PC-3 (cell line): ENCODE results near the gene ANKS6. TPM values are rescaled to one million over a fixed set of nuclear protein-coding genes. Genes with fewer than 3 reads are reported as not detected.

ENCODE experiments used
- ATAC-seq: fragments of 200-7000 bp; cut with Tn5 transposase; 2 replicates; pipeline ENCODE4 v1.9.1; 2020; ENCODE audit warnings: mild to moderate bottlenecking, moderate library complexity
- BruUV-seq: library from RNA; stranded (reverse); fragments of 400-500 nt; replicated peaks from 2 replicates; lab custom pipeline; 2021; lab: Mats Ljungman, UMichigan
- CTCF ChIA-PET: fragments of 300-600 bp; sonication (Branson Sonifier 250); formaldehyde crosslinking; loops from one replicate; lab custom pipeline; 2022; ENCODE audit warnings: antibody characterized with exemption; lab: Charles Lee
- POLR2A ChIA-PET: fragments of 300-600 bp; sonication (Branson Sonifier 250); formaldehyde crosslinking; loops from one replicate; lab custom pipeline; 2022; ENCODE audit warnings: antibody characterized with exemption; ENCODE audit not compliant: unreplicated experiment; lab: Charles Lee
- DNase-seq: peaks from one replicate; pipeline ENCODE4 v3.0.0-alpha.2; 2015
- H2AFZ ChIP-seq: fragments of 300-600 bp; sonication (generic); 2 replicates; pipeline ENCODE4 v1.6.0; 2016; ENCODE audit warnings: antibody characterized with exemption, low read length
- H3F3A ChIP-seq: fragments of 300-600 bp; sonication (generic); one replicate; pipeline ENCODE4 v1.6.0; 2017; ENCODE audit warnings: antibody characterized with exemption, low read length, control low read depth, mild to moderate bottlenecking; ENCODE audit not compliant: unreplicated experiment
- H3K27ac ChIP-seq: fragments of 300-600 bp; sonication (generic); 2 replicates; pipeline ENCODE4 v1.5.1; 2016; ENCODE audit warnings: mild to moderate bottlenecking, low read length
- H3K27me3 ChIP-seq: fragments of 300-600 bp; sonication (generic); 2 replicates; pipeline ENCODE4 v1.6.1; 2016; ENCODE audit warnings: low read length, mixed read lengths
- H3K36me3 ChIP-seq: fragments of 300-600 bp; sonication (generic); 2 replicates; pipeline ENCODE4 v1.6.1; 2016; ENCODE audit warnings: low read depth, mixed run types, low read length, mixed read lengths
- H3K4me1 ChIP-seq: fragments of 300-600 bp; sonication (generic); 2 replicates; pipeline ENCODE4 v1.5.1; 2016; ENCODE audit warnings: low read length; ENCODE audit not compliant: insufficient read depth
- H3K4me2 ChIP-seq: fragments of 300-600 bp; sonication (generic); 2 replicates; pipeline ENCODE4 v1.6.0; 2016; ENCODE audit warnings: low read length
- H3K4me3 ChIP-seq: fragments of 300-600 bp; sonication (generic); 2 replicates; pipeline ENCODE4 v1.5.1; 2016; ENCODE audit warnings: mild to moderate bottlenecking, low read length, mixed read lengths
- H3K79me2 ChIP-seq: fragments of 300-600 bp; sonication (generic); 2 replicates; pipeline ENCODE4 v1.6.1; 2017; ENCODE audit warnings: low read length, mixed read lengths
- H3K9ac ChIP-seq: fragments of 300-600 bp; sonication (generic); 2 replicates; pipeline ENCODE4 v1.6.0; 2016; ENCODE audit warnings: mild to moderate bottlenecking, low read length
- H3K9me2 ChIP-seq: fragments of 300-600 bp; sonication (generic); replicated peaks from 2 replicates; pipeline ENCODE4 v1.6.1; 2016; ENCODE audit warnings: mixed run types, low read length, mixed read lengths
- H3K9me3 ChIP-seq: fragments of 300-600 bp; sonication (generic); 2 replicates; pipeline ENCODE4 v1.6.1; 2016; ENCODE audit warnings: low read length, mixed read lengths
- H4K20me1 ChIP-seq: fragments of 300-600 bp; sonication (generic); 2 replicates; pipeline ENCODE4 v1.6.1; 2016; ENCODE audit warnings: low read length, mixed read lengths
- EZH2 ChIP-seq: fragments of 300-600 bp; sonication (generic); IDR thresholded peaks from one replicate; pipeline ENCODE4 v1.6.1; 2017; ENCODE audit warnings: antibody characterized with exemption, mild to moderate bottlenecking, low read length; ENCODE audit not compliant: unreplicated experiment
- EZH2phosphoT487 ChIP-seq: fragments of 300-600 bp; sonication (generic); IDR thresholded peaks from 2 replicates; pipeline ENCODE4 v1.6.1; 2018; ENCODE audit warnings: mild to moderate bottlenecking, antibody characterized with exemption, low read length, borderline replicate concordance
- intact Hi-C: fragments of 100-400 bp; cut with micrococcal nuclease; formaldehyde crosslinking; loops from 2 replicates; pipeline ENCODE4 v1.9.0; 2023
- total RNA-seq: library from RNA; depleted of rRNA; stranded (reverse); fragments of >200 nt; gene quantifications from 2 replicates; pipeline ENCODE4 v1.2.3, GENCODE V29; 2014
- TF ChIP-seq, protein P1 (sequence below): fragments of 300-600 bp; sonication (generic); conservative IDR thresholded peaks from 2 replicates; pipeline ENCODE4 v1.5.1; 2017; ENCODE audit warnings: antibody characterized with exemption, low read depth, mild to moderate bottlenecking, low read length

Gene ANKS6
- total RNA-seq, 1 experiment from 2014 or later: 39.7 TPM

DNA sequence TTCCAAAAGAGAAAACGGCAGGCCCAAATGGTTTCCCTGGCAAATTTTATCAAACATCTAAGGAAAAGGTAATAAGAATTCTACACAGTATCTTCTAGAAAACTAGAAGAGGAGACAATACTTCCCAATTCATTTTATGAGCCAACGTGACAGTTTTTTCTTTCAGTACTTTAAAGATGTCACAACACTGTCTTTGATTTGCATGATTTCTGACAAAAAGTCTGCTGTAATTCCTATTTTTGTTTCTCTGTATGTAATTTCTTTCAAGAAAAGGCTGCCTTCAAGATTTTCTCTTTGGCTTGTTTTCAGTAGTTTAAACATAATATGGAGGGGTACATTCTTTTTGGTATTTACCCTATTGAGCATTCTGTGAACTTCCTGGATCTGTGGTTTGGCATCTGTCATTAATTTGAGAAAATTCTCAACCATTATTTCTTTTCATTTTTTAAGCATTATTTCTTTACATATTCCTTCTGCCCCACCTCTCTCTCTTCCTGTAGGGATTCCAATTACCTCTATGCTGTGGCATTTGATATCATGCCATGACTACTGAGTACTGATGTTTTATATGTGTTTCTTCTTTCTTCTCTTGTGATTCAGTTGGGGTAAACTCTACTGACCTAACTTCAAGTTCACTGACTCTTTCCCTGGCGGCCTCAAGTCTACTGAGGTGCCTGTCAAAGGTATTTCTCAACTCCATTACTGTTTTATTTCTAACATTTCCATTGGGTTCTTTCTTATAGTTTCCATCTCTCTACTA lies 32.2 kb downstream of the ANKS6 start:
- no TSS peak for BruUV-seq
- DNase-seq (peak; percentile 13), ATAC-seq (peak; percentile 82)
- Histone ChIP-seq H3K79me2 (no peaks in the 10 kb centered on the region), H3K9ac (no peak overlapping the region), H3K4me3 (no peak overlapping the region), H3K9me3 (no peaks in the 10 kb centered on the region), H4K20me1 (no peaks in the 10 kb centered on the region), H3K36me3 (peaks cover 11% of the 10 kb centered on the region), H3K4me2 (no peak overlapping the region), H3F3A (no peaks in the 10 kb centered on the region), H2AFZ (no peak overlapping the region), H3K27me3 (no peaks in the 10 kb centered on the region), H3K9me2 (no peaks in the 10 kb centered on the region), H3K4me1 (no peaks in the 10 kb centered on the region), H3K27ac (no peak overlapping the region)
- TF ChIP-seq, protein P1, sequence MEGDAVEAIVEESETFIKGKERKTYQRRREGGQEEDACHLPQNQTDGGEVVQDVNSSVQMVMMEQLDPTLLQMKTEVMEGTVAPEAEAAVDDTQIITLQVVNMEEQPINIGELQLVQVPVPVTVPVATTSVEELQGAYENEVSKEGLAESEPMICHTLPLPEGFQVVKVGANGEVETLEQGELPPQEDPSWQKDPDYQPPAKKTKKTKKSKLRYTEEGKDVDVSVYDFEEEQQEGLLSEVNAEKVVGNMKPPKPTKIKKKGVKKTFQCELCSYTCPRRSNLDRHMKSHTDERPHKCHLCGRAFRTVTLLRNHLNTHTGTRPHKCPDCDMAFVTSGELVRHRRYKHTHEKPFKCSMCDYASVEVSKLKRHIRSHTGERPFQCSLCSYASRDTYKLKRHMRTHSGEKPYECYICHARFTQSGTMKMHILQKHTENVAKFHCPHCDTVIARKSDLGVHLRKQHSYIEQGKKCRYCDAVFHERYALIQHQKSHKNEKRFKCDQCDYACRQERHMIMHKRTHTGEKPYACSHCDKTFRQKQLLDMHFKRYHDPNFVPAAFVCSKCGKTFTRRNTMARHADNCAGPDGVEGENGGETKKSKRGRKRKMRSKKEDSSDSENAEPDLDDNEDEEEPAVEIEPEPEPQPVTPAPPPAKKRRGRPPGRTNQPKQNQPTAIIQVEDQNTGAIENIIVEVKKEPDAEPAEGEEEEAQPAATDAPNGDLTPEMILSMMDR: no peak
- no peak for TF ChIP-seq EZH2
- no peak for TF ChIP-seq EZH2phosphoT487
- ChIA-PET CTCF (no interaction called here), POLR2A (no interaction called here)
- intact Hi-C loops: no loop called here

DNA sequence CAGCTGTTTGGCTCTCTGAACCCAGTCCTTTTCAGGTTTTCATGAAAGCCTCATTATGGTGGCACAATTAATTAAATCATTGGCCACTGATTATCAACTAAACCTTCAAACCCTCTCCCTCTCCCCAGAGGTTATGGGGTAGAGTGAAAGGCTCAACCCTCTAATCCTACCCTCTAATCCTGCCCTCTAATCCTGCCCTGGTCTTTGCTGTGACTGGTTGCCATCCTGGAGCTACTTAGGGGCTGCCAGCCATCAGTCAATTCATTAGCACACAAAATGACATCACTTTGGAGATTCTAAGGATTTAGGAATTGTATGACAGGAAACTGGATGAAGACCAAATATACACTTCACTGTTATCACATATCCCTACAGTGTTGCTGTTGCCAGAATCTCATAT lies 36.1 kb downstream of the ANKS6 start:
- ChIA-PET CTCF (no interaction called here), POLR2A (no interaction called here)
- Histone ChIP-seq H3K27ac (no peak overlapping the region), H2AFZ (no peak overlapping the region), H4K20me1 (no peaks in the 10 kb centered on the region), H3K27me3 (no peaks in the 10 kb centered on the region), H3K36me3 (peaks cover 19% of the 10 kb centered on the region), H3K4me3 (no peak overlapping the region), H3K79me2 (no peaks in the 10 kb centered on the region), H3K9me3 (peaks cover 6% of the 10 kb centered on the region; the same call in 1 of the 2 replicates), H3K4me1 (no peaks in the 10 kb centered on the region), H3K9ac (no peak overlapping the region), H3K4me2 (no peak overlapping the region), H3K9me2 (no peaks in the 10 kb centered on the region), H3F3A (no peaks in the 10 kb centered on the region)
- TF ChIP-seq EZH2phosphoT487 (no peak), EZH2 (no peak)
- TF ChIP-seq, protein P1: no peak
- DNase-seq (no peak), ATAC-seq (no peak)
- no TSS peak for BruUV-seq
- intact Hi-C loops: no loop called here

DNA sequence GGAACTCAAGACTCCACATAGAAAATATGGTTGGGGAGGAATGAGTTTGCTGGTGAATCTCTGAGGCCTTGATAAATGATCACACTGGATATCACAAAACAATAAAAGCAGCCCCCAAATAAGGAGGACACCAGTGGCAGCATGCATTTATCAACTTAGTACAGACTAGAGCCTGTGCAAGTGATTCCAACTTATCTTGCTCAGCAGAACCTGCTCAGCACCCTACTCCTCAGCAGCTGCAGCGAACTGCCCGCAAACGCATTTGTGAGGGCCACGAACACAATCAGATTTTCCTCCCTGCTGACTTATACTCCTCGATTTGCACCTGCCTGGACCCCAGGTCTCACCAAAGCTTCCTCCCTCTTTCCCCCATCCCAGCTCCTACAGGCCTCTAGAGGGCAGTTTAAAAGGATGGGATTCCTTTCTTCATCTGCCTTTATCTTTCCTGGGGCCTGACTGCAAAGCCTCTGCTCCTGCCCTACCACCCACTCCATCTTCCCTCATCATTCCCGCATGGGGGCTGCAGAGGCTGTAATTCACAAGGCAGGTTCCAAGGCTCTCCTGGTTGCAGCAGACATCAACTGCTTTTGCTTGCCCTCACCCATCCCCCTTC lies 41.2 kb downstream of the ANKS6 start:
- Histone ChIP-seq H3K27me3 (no peaks in the 10 kb centered on the region), H3F3A (no peaks in the 10 kb centered on the region), H3K27ac (no peak overlapping the region), H3K36me3 (peaks cover 19% of the 10 kb centered on the region), H3K79me2 (no peaks in the 10 kb centered on the region), H4K20me1 (no peaks in the 10 kb centered on the region), H3K9me3 (peaks cover 6% of the 10 kb centered on the region; the same call in 1 of the 2 replicates), H3K4me2 (no peak overlapping the region), H3K4me1 (no peaks in the 10 kb centered on the region), H3K9ac (no peak overlapping the region), H3K4me3 (no peak overlapping the region), H3K9me2 (no peaks in the 10 kb centered on the region), H2AFZ (no peak overlapping the region)
- DNase-seq (no peak), ATAC-seq (no peak)
- intact Hi-C loops: no loop called here
- ChIA-PET POLR2A (no interaction called here), CTCF (no interaction called here)
- BruUV-seq: no TSS peak
- no peak for TF ChIP-seq EZH2phosphoT487
- TF ChIP-seq, protein P1: 0 out of 2 replicates have a peak, but pooled peaks have one; percentile 19
- no peak for TF ChIP-seq EZH2
